GM12892 (cell line): ENCODE data around the gene CGNL1.

Source experiments
- POLR2A ChIP-seq: IDR thresholded peaks from 2 replicates; pipeline ENCODE4 v1.6.1; 2011; ENCODE audit warnings: low read depth, low read length, control low read depth
- POLR2AphosphoS5 ChIP-seq: IDR thresholded peaks from 2 replicates; pipeline ENCODE4 v1.6.1; 2011; ENCODE audit warnings: low read depth, low read length, control low read depth

GRCh38 chr15:57411945-57412768, 35.9 kb downstream of the CGNL1 start:
- TF ChIP-seq POLR2A, result no peak
- TF ChIP-seq POLR2AphosphoS5, result no peak
